ENCODE measurements around the gene SLC24A4. TPM values are rescaled to one million over a fixed set of nuclear protein-coding genes. Genes with fewer than 3 reads are reported as not detected.

The SLC24A4 gene
- total RNA-seq, 1 donor from 2014 or later = 1.6 TPM

- Histone ChIP-seq H3K9ac (ENCODE audit: low read depth in 1 of 3, low read length in 3 of 3) (no peak overlapping the region), H3K36me3 (ENCODE audit: control insufficient read depth in 3 of 3, insufficient read depth in 3 of 3, low read length in 3 of 3) (no peaks in the 10 kb centered on the region), H3K27me3 (ENCODE audit: control insufficient read depth in 3 of 3, insufficient read depth in 3 of 3, low read length in 3 of 3) (no peaks in the 10 kb centered on the region), H3K27ac (ENCODE audit: low read depth, low read length) (no peak overlapping the region), H3K9me3 (ENCODE audit: control insufficient read depth in 3 of 3, low read length in 3 of 3) (no peaks in the 10 kb centered on the region), H3K4me3 (ENCODE audit: low read length in 3 of 3) (no peak overlapping the region), H3K4me1 (ENCODE audit: control insufficient read depth in 3 of 3, insufficient read depth in 3 of 3, low read length in 3 of 3) (no peaks in the 10 kb centered on the region)
These were observed 11.1 kb downstream of the SLC24A4 start for GRCh38 chr14:92334050-92334449.

GRCh38 chr14:92336363-92336762 is 13.4 kb downstream of the SLC24A4 start:
- Histone ChIP-seq H3K4me1 (ENCODE audit: control insufficient read depth in 3 of 3, insufficient read depth in 3 of 3, low read length in 3 of 3) (no peaks in the 10 kb centered on the region), H3K9ac (ENCODE audit: low read depth in 1 of 3, low read length in 3 of 3) (no peak overlapping the region), H3K27ac (ENCODE audit: low read depth, low read length) (no peak overlapping the region), H3K4me3 (ENCODE audit: low read length in 3 of 3) (no peak overlapping the region), H3K36me3 (ENCODE audit: control insufficient read depth in 3 of 3, insufficient read depth in 3 of 3, low read length in 3 of 3) (no peaks in the 10 kb centered on the region), H3K27me3 (ENCODE audit: control insufficient read depth in 3 of 3, insufficient read depth in 3 of 3, low read length in 3 of 3) (peaks cover 3 to 9% (median 6%) of the 10 kb centered on the region in 3 donors), H3K9me3 (ENCODE audit: control insufficient read depth in 3 of 3, low read length in 3 of 3) (no peaks in the 10 kb centered on the region)

DNA sequence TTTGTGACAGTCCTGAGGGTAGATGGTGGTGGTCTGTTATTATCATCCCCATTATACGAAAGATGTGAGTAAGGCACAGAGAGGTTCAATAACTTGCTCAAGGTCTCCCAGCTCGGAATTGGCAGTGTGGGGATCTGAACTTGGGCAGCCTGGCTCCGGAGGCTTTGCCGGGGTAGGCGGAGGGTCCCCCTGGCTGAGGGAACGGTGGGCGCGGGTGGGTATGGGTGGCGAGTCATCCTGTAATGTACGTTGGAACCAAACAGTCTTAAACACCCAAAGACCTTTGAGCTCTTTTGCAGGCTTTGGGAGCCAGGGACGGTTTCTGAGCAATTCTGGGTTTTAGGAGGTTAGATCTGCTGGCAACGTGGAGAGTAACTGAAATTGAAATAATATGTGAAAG is 16.5 kb downstream of the SLC24A4 start:
- H3K4me3 ChIP-seq (ENCODE audit: low read length in 3 of 3) = no peak overlapping the region
- H3K27me3 ChIP-seq (ENCODE audit: control insufficient read depth in 3 of 3, insufficient read depth in 3 of 3, low read length in 3 of 3) = peaks cover 3 to 12% (median 6%) of the 10 kb centered on the region in 3 donors
- H3K27ac ChIP-seq (ENCODE audit: low read depth, low read length) = no peak overlapping the region
- H3K9ac ChIP-seq (ENCODE audit: low read depth in 1 of 3, low read length in 3 of 3) = no peak overlapping the region
- no peaks in the 10 kb centered on the region for H3K36me3 ChIP-seq (ENCODE audit: control insufficient read depth in 3 of 3, insufficient read depth in 3 of 3, low read length in 3 of 3)
- H3K9me3 ChIP-seq (ENCODE audit: control insufficient read depth in 3 of 3, low read length in 3 of 3) = no peaks in the 10 kb centered on the region
- no peaks in the 10 kb centered on the region for H3K4me1 ChIP-seq (ENCODE audit: control insufficient read depth in 3 of 3, insufficient read depth in 3 of 3, low read length in 3 of 3)

- Histone ChIP-seq H3K4me1 (ENCODE audit: control insufficient read depth in 3 of 3, insufficient read depth in 3 of 3, low read length in 3 of 3) (no peaks in the 10 kb centered on the region), H3K27ac (ENCODE audit: low read depth, low read length) (no peak overlapping the region), H3K9ac (ENCODE audit: low read depth in 1 of 3, low read length in 3 of 3) (no peak overlapping the region), H3K36me3 (ENCODE audit: control insufficient read depth in 3 of 3, insufficient read depth in 3 of 3, low read length in 3 of 3) (no peaks in the 10 kb centered on the region), H3K27me3 (ENCODE audit: control insufficient read depth in 3 of 3, insufficient read depth in 3 of 3, low read length in 3 of 3) (peaks cover 3 to 12% (median 6%) of the 10 kb centered on the region in 3 donors), H3K9me3 (ENCODE audit: control insufficient read depth in 3 of 3, low read length in 3 of 3) (no peaks in the 10 kb centered on the region), H3K4me3 (ENCODE audit: low read length in 3 of 3) (no peak overlapping the region)
These were observed 17.1 kb downstream of the SLC24A4 start for GRCh38 chr14:92340071-92340470.

- H3K9ac ChIP-seq (ENCODE audit: low read depth in 1 of 3, low read length in 3 of 3) = no peak overlapping the region
- H3K4me1 ChIP-seq (ENCODE audit: control insufficient read depth in 3 of 3, insufficient read depth in 3 of 3, low read length in 3 of 3) = no peaks in the 10 kb centered on the region
- no peak overlapping the region for H3K27ac ChIP-seq (ENCODE audit: low read depth, low read length)
- no peaks in the 10 kb centered on the region for H3K9me3 ChIP-seq (ENCODE audit: control insufficient read depth in 3 of 3, low read length in 3 of 3)
- H3K4me3 ChIP-seq (ENCODE audit: low read length in 3 of 3) = no peak overlapping the region
- no peaks in the 10 kb centered on the region for H3K36me3 ChIP-seq (ENCODE audit: control insufficient read depth in 3 of 3, insufficient read depth in 3 of 3, low read length in 3 of 3)
- peaks cover 3 to 12% (median 6%) of the 10 kb centered on the region in 3 donors for H3K27me3 ChIP-seq (ENCODE audit: control insufficient read depth in 3 of 3, insufficient read depth in 3 of 3, low read length in 3 of 3)
These were observed 18.0 kb downstream of the SLC24A4 start for GRCh38 chr14:92340931-92341330.

DNA sequence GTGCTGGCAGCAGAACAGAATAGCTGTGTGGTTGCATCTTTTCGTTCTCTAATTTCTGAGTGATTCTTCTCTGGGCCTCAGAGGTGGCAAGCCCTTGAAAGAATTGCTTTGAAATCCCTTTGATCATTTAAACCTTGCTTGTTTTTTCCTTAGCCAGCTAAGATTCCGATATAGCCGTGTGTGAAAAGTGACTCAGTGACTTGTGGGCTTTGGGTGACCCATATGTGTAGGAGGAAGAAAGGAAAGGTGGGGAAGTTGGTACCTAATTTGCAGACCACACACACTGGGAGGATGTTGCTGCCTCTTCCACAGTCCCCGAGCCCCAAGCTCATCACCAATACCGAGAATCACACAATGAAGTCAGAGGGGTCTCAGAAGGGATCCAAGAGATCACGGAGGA is 18.8 kb downstream of the SLC24A4 start:
- H3K9ac ChIP-seq (ENCODE audit: low read depth in 1 of 3, low read length in 3 of 3) = no peak overlapping the region
- H3K36me3 ChIP-seq (ENCODE audit: control insufficient read depth in 3 of 3, insufficient read depth in 3 of 3, low read length in 3 of 3) = no peaks in the 10 kb centered on the region
- H3K4me1 ChIP-seq (ENCODE audit: control insufficient read depth in 3 of 3, insufficient read depth in 3 of 3, low read length in 3 of 3) = no peaks in the 10 kb centered on the region
- H3K4me3 ChIP-seq (ENCODE audit: low read length in 3 of 3) = no peak overlapping the region
- peaks cover 3 to 12% (median 6%) of the 10 kb centered on the region in 3 donors for H3K27me3 ChIP-seq (ENCODE audit: control insufficient read depth in 3 of 3, insufficient read depth in 3 of 3, low read length in 3 of 3)
- H3K9me3 ChIP-seq (ENCODE audit: control insufficient read depth in 3 of 3, low read length in 3 of 3) = no peaks in the 10 kb centered on the region
- H3K27ac ChIP-seq (ENCODE audit: low read depth, low read length) = no peak overlapping the region

GRCh38 chr14:92348154-92348553 is 25.2 kb downstream of the SLC24A4 start:
- H3K9me3 ChIP-seq (ENCODE audit: control insufficient read depth in 3 of 3, low read length in 3 of 3) = no peaks in the 10 kb centered on the region
- H3K36me3 ChIP-seq (ENCODE audit: control insufficient read depth in 3 of 3, insufficient read depth in 3 of 3, low read length in 3 of 3) = no peaks in the 10 kb centered on the region
- no peak overlapping the region for H3K9ac ChIP-seq (ENCODE audit: low read depth in 1 of 3, low read length in 3 of 3)
- no peak overlapping the region for H3K4me3 ChIP-seq (ENCODE audit: low read length in 3 of 3)
- H3K27ac ChIP-seq (ENCODE audit: low read depth, low read length) = no peak overlapping the region
- no peaks in the 10 kb centered on the region for H3K4me1 ChIP-seq (ENCODE audit: control insufficient read depth in 3 of 3, insufficient read depth in 3 of 3, low read length in 3 of 3)
- H3K27me3 ChIP-seq (ENCODE audit: control insufficient read depth in 3 of 3, insufficient read depth in 3 of 3, low read length in 3 of 3) = peaks cover 0 to 2% (median 0%) of the 10 kb centered on the region in 3 donors

DNA sequence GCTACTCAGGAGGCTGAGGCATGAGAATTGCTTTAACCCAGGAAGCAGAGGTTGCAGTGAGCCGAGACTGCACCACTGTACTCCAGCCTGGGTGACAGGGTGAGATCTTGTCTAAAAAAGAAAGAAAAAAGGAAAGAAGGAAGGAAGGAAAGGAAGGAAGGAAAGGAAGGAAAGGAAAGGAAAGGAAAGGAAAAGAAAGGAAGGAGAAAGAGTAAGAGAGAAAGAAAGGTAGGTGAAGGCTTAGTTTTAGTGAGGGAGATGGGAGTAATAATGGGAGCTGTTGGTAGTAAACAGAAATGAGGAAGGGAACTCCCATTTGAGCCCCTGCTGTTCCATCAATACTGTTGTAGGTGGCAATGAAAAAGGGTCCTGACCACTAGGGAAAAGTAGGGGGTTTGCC is 28.8 kb downstream of the SLC24A4 start:
- Histone ChIP-seq H3K27ac (ENCODE audit: low read depth, low read length) (no peak overlapping the region), H3K9me3 (ENCODE audit: control insufficient read depth in 3 of 3, low read length in 3 of 3) (no peaks in the 10 kb centered on the region), H3K4me3 (ENCODE audit: low read length in 3 of 3) (no peak overlapping the region), H3K36me3 (ENCODE audit: control insufficient read depth in 3 of 3, insufficient read depth in 3 of 3, low read length in 3 of 3) (no peaks in the 10 kb centered on the region), H3K4me1 (ENCODE audit: control insufficient read depth in 3 of 3, insufficient read depth in 3 of 3, low read length in 3 of 3) (no peaks in the 10 kb centered on the region), H3K27me3 (ENCODE audit: control insufficient read depth in 3 of 3, insufficient read depth in 3 of 3, low read length in 3 of 3) (peaks cover 0 to 8% (median 5%) of the 10 kb centered on the region in 3 donors), H3K9ac (ENCODE audit: low read depth in 1 of 3, low read length in 3 of 3) (no peak overlapping the region)

- H3K36me3 ChIP-seq (ENCODE audit: control insufficient read depth in 3 of 3, insufficient read depth in 3 of 3, low read length in 3 of 3) = no peaks in the 10 kb centered on the region
- H3K9me3 ChIP-seq (ENCODE audit: control insufficient read depth in 3 of 3, low read length in 3 of 3) = no peaks in the 10 kb centered on the region
- no peak overlapping the region for H3K27ac ChIP-seq (ENCODE audit: low read depth, low read length)
- no peak overlapping the region for H3K9ac ChIP-seq (ENCODE audit: low read depth in 1 of 3, low read length in 3 of 3)
- no peak overlapping the region for H3K4me3 ChIP-seq (ENCODE audit: low read length in 3 of 3)
- H3K27me3 ChIP-seq (ENCODE audit: control insufficient read depth in 3 of 3, insufficient read depth in 3 of 3, low read length in 3 of 3) = peaks cover 0 to 8% (median 5%) of the 10 kb centered on the region in 3 donors
- no peaks in the 10 kb centered on the region for H3K4me1 ChIP-seq (ENCODE audit: control insufficient read depth in 3 of 3, insufficient read depth in 3 of 3, low read length in 3 of 3)
These were observed 29.4 kb downstream of the SLC24A4 start for GRCh38 chr14:92352158-92352985.

DNA sequence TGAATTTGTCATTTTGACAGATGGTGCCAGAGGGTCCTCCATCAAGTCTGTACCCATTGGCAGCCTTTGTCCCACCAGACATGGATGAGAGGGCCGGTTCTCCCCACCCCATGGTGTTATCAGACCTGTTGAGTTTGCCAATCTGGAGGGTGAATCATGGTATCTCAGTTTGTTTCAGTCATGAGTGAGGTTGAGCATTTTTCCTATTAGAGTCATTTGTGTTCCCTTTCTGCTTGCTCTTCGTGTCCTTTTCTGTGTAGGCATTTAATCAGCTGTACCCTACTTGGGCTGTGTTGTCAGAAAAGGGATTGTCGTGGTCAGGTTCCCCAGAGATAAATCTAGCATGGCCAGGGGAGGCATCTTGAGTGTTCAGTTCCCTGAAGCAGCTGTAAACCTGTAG is 30.5 kb downstream of the SLC24A4 start:
- Histone ChIP-seq H3K9me3 (ENCODE audit: control insufficient read depth in 3 of 3, low read length in 3 of 3) (no peaks in the 10 kb centered on the region), H3K36me3 (ENCODE audit: control insufficient read depth in 3 of 3, insufficient read depth in 3 of 3, low read length in 3 of 3) (no peaks in the 10 kb centered on the region), H3K27ac (ENCODE audit: low read depth, low read length) (no peak overlapping the region), H3K4me3 (ENCODE audit: low read length in 3 of 3) (no peak overlapping the region), H3K4me1 (ENCODE audit: control insufficient read depth in 3 of 3, insufficient read depth in 3 of 3, low read length in 3 of 3) (no peaks in the 10 kb centered on the region), H3K9ac (ENCODE audit: low read depth in 1 of 3, low read length in 3 of 3) (no peak overlapping the region), H3K27me3 (ENCODE audit: control insufficient read depth in 3 of 3, insufficient read depth in 3 of 3, low read length in 3 of 3) (peaks cover 0 to 8% (median 5%) of the 10 kb centered on the region in 3 donors)
